K562 (cell line): ENCODE results near the gene SHBG.

Experiments
- CBX1 ChIP-seq: sonication (generic); IDR thresholded peaks from 2 replicates; pipeline ENCODE4 v1.6.1; 2016; ENCODE audit warnings: antibody characterized with exemption, low read depth, mild to moderate bottlenecking
- CBX5 ChIP-seq: IDR thresholded peaks from 2 replicates; pipeline ENCODE4 v1.6.1; 2014; ENCODE audit warnings: low read depth, borderline replicate concordance
- CTCF ChIP-seq, 3 experiments: IDR thresholded peaks in 2 of 3; conservative IDR thresholded peaks in 1 of 3; 2 replicates each; pipeline ENCODE4 v1.5.1; 2011 to 2012; ENCODE audit warnings: low read length in 3 of 3, mild to moderate bottlenecking in 3 of 3, control low read depth in 2 of 3, improper control_type of control experiment in 1 of 3, inconsistent platforms in 1 of 3, low read depth in 1 of 3, mixed read lengths in 1 of 3, moderate library complexity in 1 of 3; ENCODE audit not compliant: insufficient read depth in 2 of 3
- MNT ChIP-seq, 2 experiments: fragments of 450-650 bp; conservative IDR thresholded peaks; 2 replicates each; pipeline ENCODE4 v1.6.1; 2017; ENCODE audit warnings: mild to moderate bottlenecking in 2 of 2, moderate library complexity in 2 of 2
- NFIC ChIP-seq: fragments of 450-650 bp; IDR thresholded peaks from 2 replicates; pipeline ENCODE4 v1.6.1; 2017; ENCODE audit warnings: mild to moderate bottlenecking, inconsistent platforms
- NKRF ChIP-seq: fragments of 450-650 bp; IDR thresholded peaks from 2 replicates; pipeline ENCODE4 v1.6.1; 2016; ENCODE audit warnings: borderline replicate concordance
- ZNF274 ChIP-seq: IDR thresholded peaks from 2 replicates; pipeline ENCODE4 v1.6.1; 2011; ENCODE audit warnings: low read depth, mild to moderate bottlenecking, low read length, moderate library complexity, borderline replicate concordance
- ZNF384 ChIP-seq: IDR thresholded peaks from 2 replicates; pipeline ENCODE4 v1.6.1; 2012; ENCODE audit warnings: low read depth, low read length, improper control_type of control experiment
- ZNF589 ChIP-seq: fragments of 200-800 bp; sonication (Bioruptor generic); IDR thresholded peaks from 2 replicates; pipeline ENCODE4 v1.6.1; 2016; ENCODE audit warnings: low read depth, missing genetic modification characterization, missing compliant biosample characterization

- TF ChIP-seq ZNF384 (no peak), CTCF (IDR thresholded peaks at IDR 0.05 in 2 of 3, conservative IDR thresholded peaks at IDR 0.05 in 1 of 3; ENCODE audit: insufficient read depth in 2 of 3, low read depth in 1 of 3, low read length in 3 of 3) (no peak), CBX1 (no peak), NFIC (no peak), MNT (conservative IDR thresholded peaks at IDR 0.05) (no peak), ZNF274 (no peak), NKRF (no peak), CBX5 (no peak), ZNF589 (no peak)
Measured at GRCh38 chr17:7668482-7668881, 38.5 kb downstream of the SHBG start.
